AG20443 (cell line): ENCODE measurements around the gene ZNF322.
"Not testable (repeated sequence)": the region's sequence is repeated elsewhere in the genome, so short reads cannot be mapped to it uniquely, and the experiment has no call there.

Source experiments
- DNase-seq: peaks from one replicate; pipeline ENCODE4 v3.0.0; 2012; ENCODE audit warnings: low spot score, mixed read lengths

ZNF322 gene

GRCh38 chr6:26659042-26659999, at the start of gene ZNF322:
TSS of gene ZNF322 (minus strand) at chr6:26659746. CDS start at chr6:26638553, 21,193 bp downstream.
- peak; percentile 98 for DNase-seq

GRCh38 chr6:26705780-26706179, 46.2 kb upstream of the ZNF322 start:
- DNase-seq, result not testable (repeated sequence)

- DNase-seq, result not testable (repeated sequence)
Measured at GRCh38 chr6:26705352-26705751, 45.8 kb upstream of the ZNF322 start.

GRCh38 chr6:26701023-26701747, 41.6 kb upstream of the ZNF322 start:
- DNase-seq, result not testable (repeated sequence)

GRCh38 chr6:26697496-26697895, 38.0 kb upstream of the ZNF322 start:
- not testable (repeated sequence) for DNase-seq

- not testable (repeated sequence) for DNase-seq
Measured at GRCh38 chr6:26689324-26689947, 29.9 kb upstream of the ZNF322 start.

GRCh38 chr6:26682435-26683042, 23.0 kb upstream of the ZNF322 start:
- DNase-seq, result not testable (repeated sequence)

- not testable (repeated sequence) for DNase-seq
Measured at GRCh38 chr6:26673287-26673686, 13.7 kb upstream of the ZNF322 start.

GRCh38 chr6:26670558-26670957, 11.0 kb upstream of the ZNF322 start:
- DNase-seq, result not testable (repeated sequence)

GRCh38 chr6:26670003-26670402, 10.5 kb upstream of the ZNF322 start:
- DNase-seq, result not testable (repeated sequence)

- no peak for DNase-seq
Measured at GRCh38 chr6:26660000-26660361, 435 bp upstream of the ZNF322 start.

GRCh38 chr6:26657256-26657655, 2.3 kb downstream of the ZNF322 start:
- no peak for DNase-seq

- no peak for DNase-seq
Measured at GRCh38 chr6:26653007-26653406, 6.5 kb downstream of the ZNF322 start.

GRCh38 chr6:26651133-26651781, 8.3 kb downstream of the ZNF322 start:
- no peak for DNase-seq

GRCh38 chr6:26646074-26646473, 13.5 kb downstream of the ZNF322 start:
- DNase-seq, result no peak

- DNase-seq, result no peak
Measured at GRCh38 chr6:26640806-26641205, 18.7 kb downstream of the ZNF322 start.

GRCh38 chr6:26629359-26629758, 30.2 kb downstream of the ZNF322 start:
- DNase-seq, result no peak

- DNase-seq, result no peak
Measured at GRCh38 chr6:26627843-26628242, 31.7 kb downstream of the ZNF322 start.

GRCh38 chr6:26624557-26624956, 35.0 kb downstream of the ZNF322 start:
- DNase-seq, result no peak

GRCh38 chr6:26623339-26623859, 36.1 kb downstream of the ZNF322 start:
- DNase-seq, result no peak
